ENCODE measurements around the gene OR10W1.

OR10W1 gene

DNA sequence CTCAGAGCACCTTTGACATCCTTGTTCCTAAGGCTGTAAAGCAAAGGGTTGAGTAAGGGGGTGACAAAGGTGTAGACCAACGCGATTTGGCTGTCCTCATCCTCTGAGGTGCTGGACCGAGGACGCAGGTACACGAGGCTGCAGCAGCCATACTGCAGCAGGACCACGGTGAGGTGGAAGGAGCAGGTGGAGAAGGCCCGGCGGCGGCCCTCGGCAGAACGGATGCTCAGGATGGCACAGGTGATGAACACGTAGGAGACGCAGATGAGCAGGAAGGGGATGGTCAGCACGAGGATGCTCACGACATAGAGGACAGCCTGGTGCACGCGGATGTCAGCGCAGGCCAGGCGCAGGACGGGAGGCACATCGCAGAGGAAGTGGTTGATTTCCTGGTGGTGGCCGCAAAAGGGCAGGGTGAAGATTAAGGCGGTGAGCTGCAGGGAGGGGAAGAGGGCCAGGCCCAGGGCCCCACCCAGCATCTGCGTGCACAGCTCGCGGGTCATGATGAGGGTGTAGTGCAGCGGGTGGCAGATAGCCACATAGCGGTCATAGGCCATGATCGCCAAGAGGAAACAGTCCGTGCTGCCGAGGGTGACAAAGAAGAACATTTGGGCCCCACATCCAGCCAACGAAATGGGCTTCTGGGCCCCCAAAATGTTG, 40.0 kb downstream of the OR10W1 start:
- Histone ChIP-seq H3K9me2 (replicated peaks; ENCODE audit: control insufficient read depth, low read length) (no peaks in the 10 kb centered on the region), H3K4me3 (ENCODE audit: low read length) (no peak overlapping the region), H3F3A (ENCODE audit: control insufficient read depth, insufficient read depth) (no peaks in the 10 kb centered on the region), H3K9me3 (ENCODE audit: control insufficient read depth, insufficient read depth, low read length) (no peaks in the 10 kb centered on the region), H3K4me2 (ENCODE audit: low read length) (no peak overlapping the region), H3K79me2 (ENCODE audit: control insufficient read depth, low read length) (no peaks in the 10 kb centered on the region), H3K36me3 (ENCODE audit: control insufficient read depth, low read length) (no peaks in the 10 kb centered on the region), H3K27me3 (ENCODE audit: control insufficient read depth, low read length) (no peaks in the 10 kb centered on the region), H3K27ac (ENCODE audit: low read depth, low read length) (no peak overlapping the region), H4K20me1 (ENCODE audit: control insufficient read depth, insufficient read depth, low read depth, low read length) (no peaks in the 10 kb centered on the region), H3K4me1 (ENCODE audit: control insufficient read depth, low read length) (no peaks in the 10 kb centered on the region)
- no peak for TF ChIP-seq EZH2phosphoT487 (IDR thresholded peaks at IDR 0.05; ENCODE audit: borderline replicate concordance, low read length)
- TF ChIP-seq, protein P1, sequence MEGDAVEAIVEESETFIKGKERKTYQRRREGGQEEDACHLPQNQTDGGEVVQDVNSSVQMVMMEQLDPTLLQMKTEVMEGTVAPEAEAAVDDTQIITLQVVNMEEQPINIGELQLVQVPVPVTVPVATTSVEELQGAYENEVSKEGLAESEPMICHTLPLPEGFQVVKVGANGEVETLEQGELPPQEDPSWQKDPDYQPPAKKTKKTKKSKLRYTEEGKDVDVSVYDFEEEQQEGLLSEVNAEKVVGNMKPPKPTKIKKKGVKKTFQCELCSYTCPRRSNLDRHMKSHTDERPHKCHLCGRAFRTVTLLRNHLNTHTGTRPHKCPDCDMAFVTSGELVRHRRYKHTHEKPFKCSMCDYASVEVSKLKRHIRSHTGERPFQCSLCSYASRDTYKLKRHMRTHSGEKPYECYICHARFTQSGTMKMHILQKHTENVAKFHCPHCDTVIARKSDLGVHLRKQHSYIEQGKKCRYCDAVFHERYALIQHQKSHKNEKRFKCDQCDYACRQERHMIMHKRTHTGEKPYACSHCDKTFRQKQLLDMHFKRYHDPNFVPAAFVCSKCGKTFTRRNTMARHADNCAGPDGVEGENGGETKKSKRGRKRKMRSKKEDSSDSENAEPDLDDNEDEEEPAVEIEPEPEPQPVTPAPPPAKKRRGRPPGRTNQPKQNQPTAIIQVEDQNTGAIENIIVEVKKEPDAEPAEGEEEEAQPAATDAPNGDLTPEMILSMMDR (IDR thresholded peaks at IDR 0.05; ENCODE audit: low read depth, low read length, poor library complexity, severe bottlenecking), result no peak

DNA sequence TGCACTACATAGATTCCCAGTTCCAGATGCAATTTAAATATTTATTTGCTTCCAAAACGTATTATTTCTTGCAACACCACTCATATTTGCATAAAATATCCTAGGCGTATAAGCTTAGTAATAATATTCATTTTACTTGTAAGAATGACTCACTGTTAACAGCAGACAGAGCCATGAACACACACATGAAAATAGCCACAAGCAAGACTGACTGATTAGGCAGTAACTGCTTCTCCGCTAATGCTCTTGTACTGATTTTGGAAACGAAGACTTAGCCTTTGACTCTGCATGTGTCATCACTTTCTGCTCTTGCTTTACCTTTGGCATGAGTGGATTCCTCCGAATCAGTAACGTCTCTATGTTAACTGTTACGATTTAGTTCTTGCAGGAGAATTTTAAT, 45.3 kb downstream of the OR10W1 start:
- H3K79me2 ChIP-seq (ENCODE audit: control insufficient read depth, low read length), result no peaks in the 10 kb centered on the region
- H4K20me1 ChIP-seq (ENCODE audit: control insufficient read depth, insufficient read depth, low read depth, low read length), result no peaks in the 10 kb centered on the region
- H3K36me3 ChIP-seq (ENCODE audit: control insufficient read depth, low read length), result no peaks in the 10 kb centered on the region
- no peaks in the 10 kb centered on the region for H3K9me2 ChIP-seq (replicated peaks; ENCODE audit: control insufficient read depth, low read length)
- no peak overlapping the region for H3K4me2 ChIP-seq (ENCODE audit: low read length)
- no peaks in the 10 kb centered on the region for H3F3A ChIP-seq (ENCODE audit: control insufficient read depth, insufficient read depth)
- TF ChIP-seq, protein P1 (IDR thresholded peaks at IDR 0.05; ENCODE audit: low read depth, low read length, poor library complexity, severe bottlenecking), result no peak
- TF ChIP-seq EZH2phosphoT487 (IDR thresholded peaks at IDR 0.05; ENCODE audit: borderline replicate concordance, low read length), result no peak
- H3K27me3 ChIP-seq (ENCODE audit: control insufficient read depth, low read length), result no peaks in the 10 kb centered on the region
- H3K4me1 ChIP-seq (ENCODE audit: control insufficient read depth, low read length), result no peaks in the 10 kb centered on the region
- H3K4me3 ChIP-seq (ENCODE audit: low read length), result no peak overlapping the region
- H3K9me3 ChIP-seq (ENCODE audit: control insufficient read depth, insufficient read depth, low read length), result no peaks in the 10 kb centered on the region
- H3K27ac ChIP-seq (ENCODE audit: low read depth, low read length), result no peak overlapping the region
